HG02623 (cell line): Measurements from ENCODE around the gene GAD1.

Source experiments
- ATAC-seq: cut with Tn5 transposase; IDR thresholded peaks from one replicate; pipeline ENCODE4 v1.9.1; 2021; ENCODE audit warnings: moderate library complexity; ENCODE audit not compliant: unreplicated experiment

GAD1 gene

GRCh38 chr2:170817093-170818035 lies 677 bp downstream of the GAD1 start:
- no peak for ATAC-seq

- no peak for ATAC-seq
These were observed 1.5 kb downstream of the GAD1 start for GRCh38 chr2:170818036-170818751.

GRCh38 chr2:170818752-170819470 lies 2.2 kb downstream of the GAD1 start:
- no peak for ATAC-seq

- no peak for ATAC-seq
These were observed 3.3 kb downstream of the GAD1 start for GRCh38 chr2:170819680-170820664.

GRCh38 chr2:170820757-170821530 lies 4.3 kb downstream of the GAD1 start:
- no peak for ATAC-seq

GRCh38 chr2:170821531-170822289 lies 5.0 kb downstream of the GAD1 start:
- ATAC-seq = no peak

GRCh38 chr2:170822290-170823087 lies 5.8 kb downstream of the GAD1 start:
- ATAC-seq = no peak

GRCh38 chr2:170823088-170823897 lies 6.6 kb downstream of the GAD1 start:
- no peak for ATAC-seq

GRCh38 chr2:170823898-170824215 lies 7.2 kb downstream of the GAD1 start:
- ATAC-seq = no peak

- no peak for ATAC-seq
These were observed 7.9 kb downstream of the GAD1 start for GRCh38 chr2:170824526-170825015.

- no peak for ATAC-seq
These were observed 11.3 kb downstream of the GAD1 start for GRCh38 chr2:170827841-170828532.

- no peak for ATAC-seq
These were observed 11.8 kb downstream of the GAD1 start for GRCh38 chr2:170828533-170828916.

- no peak for ATAC-seq
These were observed 12.3 kb downstream of the GAD1 start for GRCh38 chr2:170829036-170829435.

- ATAC-seq = no peak
These were observed 13.5 kb downstream of the GAD1 start for GRCh38 chr2:170830166-170830565.

- no peak for ATAC-seq
These were observed 14.4 kb downstream of the GAD1 start for GRCh38 chr2:170831115-170831514.

GRCh38 chr2:170836027-170836426 lies 19.3 kb downstream of the GAD1 start:
- no peak for ATAC-seq
